ENCODE measurements around the gene OR10G2.
"Not testable (repeated sequence)": the region's sequence is repeated elsewhere in the genome, so short reads cannot be mapped to it uniquely, and the experiment has no call there.

The OR10G2 gene

DNA sequence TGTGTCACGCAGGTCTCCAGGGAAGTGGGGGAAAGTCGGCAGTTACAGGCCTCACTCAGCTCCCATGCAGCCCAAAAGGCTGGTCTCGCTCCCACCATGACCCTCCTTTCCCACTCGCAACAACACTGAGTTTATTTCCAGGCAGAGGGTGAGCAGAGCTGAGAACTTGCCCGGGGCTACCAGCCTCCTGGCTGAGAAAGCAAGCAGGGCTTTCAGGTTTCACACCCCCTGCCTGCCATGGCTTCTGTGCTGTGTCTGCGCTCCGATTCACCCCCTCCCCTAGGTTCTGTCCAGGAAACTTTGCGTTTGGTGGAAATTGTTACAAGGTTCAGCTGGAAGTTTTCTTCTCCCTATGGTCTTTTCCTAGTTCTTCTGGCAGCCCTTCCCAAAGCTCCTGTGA lies 17.1 kb downstream of the OR10G2 start:
- H3K27ac ChIP-seq: no peak overlapping the region
- DNase-seq: no peak
- in situ Hi-C loops (cut with HindIII; ENCODE audit: low pct_ligation_motif_present, low sequenced_read_pairs): no loop called here
- TF ChIP-seq, protein P1, sequence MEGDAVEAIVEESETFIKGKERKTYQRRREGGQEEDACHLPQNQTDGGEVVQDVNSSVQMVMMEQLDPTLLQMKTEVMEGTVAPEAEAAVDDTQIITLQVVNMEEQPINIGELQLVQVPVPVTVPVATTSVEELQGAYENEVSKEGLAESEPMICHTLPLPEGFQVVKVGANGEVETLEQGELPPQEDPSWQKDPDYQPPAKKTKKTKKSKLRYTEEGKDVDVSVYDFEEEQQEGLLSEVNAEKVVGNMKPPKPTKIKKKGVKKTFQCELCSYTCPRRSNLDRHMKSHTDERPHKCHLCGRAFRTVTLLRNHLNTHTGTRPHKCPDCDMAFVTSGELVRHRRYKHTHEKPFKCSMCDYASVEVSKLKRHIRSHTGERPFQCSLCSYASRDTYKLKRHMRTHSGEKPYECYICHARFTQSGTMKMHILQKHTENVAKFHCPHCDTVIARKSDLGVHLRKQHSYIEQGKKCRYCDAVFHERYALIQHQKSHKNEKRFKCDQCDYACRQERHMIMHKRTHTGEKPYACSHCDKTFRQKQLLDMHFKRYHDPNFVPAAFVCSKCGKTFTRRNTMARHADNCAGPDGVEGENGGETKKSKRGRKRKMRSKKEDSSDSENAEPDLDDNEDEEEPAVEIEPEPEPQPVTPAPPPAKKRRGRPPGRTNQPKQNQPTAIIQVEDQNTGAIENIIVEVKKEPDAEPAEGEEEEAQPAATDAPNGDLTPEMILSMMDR (IDR thresholded peaks at IDR 0.05; ENCODE audit: low read depth, low read length, missing control alignments): no peak
- no peaks in the 10 kb centered on the region for H3K27me3 ChIP-seq (replicated peaks)
- H3K4me3 ChIP-seq (ENCODE audit: low read depth, low read length): no peak overlapping the region
- no peaks in the 10 kb centered on the region for H3K36me3 ChIP-seq (replicated peaks)

DNA sequence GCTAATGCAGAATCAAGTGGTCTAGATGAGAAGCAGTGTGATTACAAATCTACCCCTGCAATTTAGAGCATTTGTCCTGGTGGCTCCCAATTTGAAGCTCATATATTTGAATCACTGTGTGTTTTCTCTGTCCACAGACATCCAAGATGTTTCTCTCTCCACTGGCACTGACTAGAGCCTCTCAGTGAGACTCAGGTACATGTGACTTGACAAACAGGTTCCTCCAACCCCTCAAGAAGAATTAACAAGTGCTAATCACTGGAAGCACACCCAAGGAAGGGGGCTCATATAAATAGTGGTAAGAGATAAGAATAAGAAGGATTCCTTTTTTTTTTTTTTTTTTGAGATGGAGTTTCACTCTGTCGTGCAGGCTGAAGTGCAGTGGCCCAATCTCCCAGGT lies 20.5 kb downstream of the OR10G2 start:
- H3K36me3 ChIP-seq (replicated peaks): no peaks in the 10 kb centered on the region
- H3K27ac ChIP-seq: no peak overlapping the region
- H3K4me3 ChIP-seq (ENCODE audit: low read depth, low read length): no peak overlapping the region
- TF ChIP-seq, protein P1 (IDR thresholded peaks at IDR 0.05; ENCODE audit: low read depth, low read length, missing control alignments): no peak
- no peaks in the 10 kb centered on the region for H3K27me3 ChIP-seq (replicated peaks)
- DNase-seq: no peak
- in situ Hi-C loops (cut with HindIII; ENCODE audit: low pct_ligation_motif_present, low sequenced_read_pairs): no loop called here

DNA sequence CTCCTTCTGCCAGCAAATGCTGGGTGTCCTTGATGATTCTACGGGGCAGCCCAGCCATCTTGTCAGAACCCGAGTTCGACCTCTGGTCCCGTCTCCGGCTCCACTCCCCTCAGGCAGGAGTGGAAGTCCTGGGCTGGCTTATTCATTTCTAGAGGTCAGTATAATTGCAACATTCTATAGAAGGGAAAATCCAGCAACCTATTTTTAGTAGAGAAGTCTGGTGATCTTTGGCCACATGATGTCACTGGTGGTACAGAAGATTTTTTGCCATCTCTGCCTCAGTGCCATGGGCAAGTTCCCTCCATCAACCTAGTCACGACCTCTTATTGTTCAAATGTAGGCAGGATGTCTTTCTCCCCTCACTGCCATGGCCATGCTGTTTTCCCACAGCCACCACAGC lies 22.4 kb downstream of the OR10G2 start:
- DNase-seq: no peak
- Histone ChIP-seq H3K4me3 (ENCODE audit: low read depth, low read length) (no peak overlapping the region), H3K27ac (no peak overlapping the region), H3K36me3 (replicated peaks) (no peaks in the 10 kb centered on the region), H3K27me3 (replicated peaks) (no peaks in the 10 kb centered on the region)
- TF ChIP-seq, protein P1 (IDR thresholded peaks at IDR 0.05; ENCODE audit: low read depth, low read length, missing control alignments): no peak
- in situ Hi-C loops (cut with HindIII; ENCODE audit: low pct_ligation_motif_present, low sequenced_read_pairs): no loop called here

DNA sequence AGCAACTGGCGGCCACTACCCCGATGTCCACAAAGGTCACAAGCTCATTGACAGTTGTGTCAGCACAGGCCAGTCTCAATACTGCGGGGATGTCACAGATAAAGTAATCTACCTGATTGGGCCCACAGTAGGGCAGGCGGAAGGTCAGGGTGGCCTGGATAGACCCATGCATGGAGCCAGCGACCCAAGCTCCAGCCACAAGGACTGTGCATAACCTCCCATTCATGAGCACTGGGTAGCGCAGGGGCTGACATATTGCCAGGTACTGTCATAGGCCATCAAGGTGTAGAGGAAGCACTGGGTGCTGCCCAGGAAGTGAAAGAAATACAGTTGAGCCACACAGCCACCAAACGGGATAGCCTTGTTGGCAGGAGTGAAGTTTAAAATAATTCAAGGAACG lies 32.6 kb downstream of the OR10G2 start:
- H3K27me3 ChIP-seq (replicated peaks); H3K27ac ChIP-seq; in situ Hi-C loops (cut with HindIII; ENCODE audit: low pct_ligation_motif_present, low sequenced_read_pairs); DNase-seq; H3K36me3 ChIP-seq (replicated peaks); H3K4me3 ChIP-seq (ENCODE audit: low read depth, low read length): not testable (repeated sequence)

DNA sequence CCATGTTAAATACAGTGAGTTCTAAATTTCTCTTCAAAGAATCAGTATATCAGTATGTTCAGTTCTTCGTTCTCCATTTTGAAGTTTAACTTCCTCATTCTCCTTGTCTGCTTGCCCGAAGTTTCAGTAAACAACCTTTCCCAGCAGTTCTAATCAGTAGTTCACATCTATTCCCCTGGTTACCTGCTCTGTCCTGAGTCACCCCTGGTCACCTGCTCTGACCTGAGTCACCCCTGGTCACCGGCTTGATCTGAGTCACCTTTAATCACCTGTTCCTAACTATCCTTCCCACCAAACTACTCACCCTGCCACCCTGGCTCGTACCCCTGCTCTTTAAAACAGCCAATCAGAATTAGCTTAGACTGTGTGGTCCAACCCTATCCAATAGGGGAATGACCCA lies 45.4 kb downstream of the OR10G2 start:
- in situ Hi-C loops (cut with HindIII; ENCODE audit: low pct_ligation_motif_present, low sequenced_read_pairs): no loop called here
- H3K27me3 ChIP-seq (replicated peaks): no peaks in the 10 kb centered on the region

More for the DNA sequence above, 45.4 kb downstream of the OR10G2 start:
- TF ChIP-seq, protein P1 (IDR thresholded peaks at IDR 0.05; ENCODE audit: low read depth, low read length, missing control alignments): no peak
- no peak overlapping the region for H3K4me3 ChIP-seq (ENCODE audit: low read depth, low read length)
- no peaks in the 10 kb centered on the region for H3K36me3 ChIP-seq (replicated peaks)
- H3K27ac ChIP-seq: no peak overlapping the region
- DNase-seq: no peak
